H1 (cell line): ENCODE measurements around the gene ATG4D. TPM values are rescaled to one million over a fixed set of nuclear protein-coding genes. Genes with fewer than 3 reads are reported as not detected.
A peak's percentile ranks its signal among the peaks of the same experiment; 100 is the strongest.

Experiments used
- CTCF ChIA-PET: fragments of 300-600 bp; sonication (Branson Sonifier 250); formaldehyde crosslinking; loops from one replicate; lab custom pipeline; 2021; ENCODE audit not compliant: partially characterized antibody; lab: Charles Lee
- POLR2A ChIA-PET: fragments of 300-600 bp; sonication (Branson Sonifier 250); formaldehyde crosslinking; loops from one replicate; lab custom pipeline; 2021; ENCODE audit warnings: inconsistent platforms; ENCODE audit not compliant: partially characterized antibody; lab: Charles Lee
- DNase-seq, 2 experiments: peaks; one replicate each; pipeline versions ENCODE4 v3.0.0 to v3.0.0-alpha.2; 2010 to 2022; ENCODE audit warnings: low spot score in 2 of 2, low read depth in 1 of 2, mixed read lengths in 1 of 2
- FAIRE-seq: peaks from 2 replicates; lab custom pipeline; 2011; peaks lifted over from hg19 to GRCh38; lab: Jason Lieb, UNC
- H2AFZ ChIP-seq: 2 replicates; pipeline ENCODE4 v1.8.1; 2012; ENCODE audit warnings: low read length, inconsistent platforms
- H2AK5ac ChIP-seq: 2 replicates; pipeline ENCODE4 v1.6.1; 2013; ENCODE audit warnings: low read depth, low read length
- H2BK120ac ChIP-seq: replicated peaks from 2 replicates; pipeline ENCODE3; 2013; ENCODE audit warnings: low read depth, low read length, inconsistent platforms
- H2BK12ac ChIP-seq: 2 replicates; pipeline ENCODE4 v1.6.1; 2013; ENCODE audit warnings: low read depth, low read length
- H2BK15ac ChIP-seq: 2 replicates; pipeline ENCODE4 v1.6.1; 2013; ENCODE audit warnings: low read length
- H2BK20ac ChIP-seq: 2 replicates; pipeline ENCODE4 v1.6.1; 2013; ENCODE audit warnings: low read length
- H2BK5ac ChIP-seq: 2 replicates; pipeline ENCODE4 v1.6.1; 2013; ENCODE audit warnings: low read depth, low read length
- H3K14ac ChIP-seq: 2 replicates; pipeline ENCODE4 v1.6.1; 2013; ENCODE audit warnings: inconsistent platforms; ENCODE audit not compliant: insufficient read length
- H3K18ac ChIP-seq: 2 replicates; pipeline ENCODE4 v1.6.1; 2013; ENCODE audit warnings: low read length; ENCODE audit errors: extremely low read depth
- H3K23ac ChIP-seq: 2 replicates; pipeline ENCODE4 v1.6.1; 2013; ENCODE audit warnings: inconsistent platforms; ENCODE audit not compliant: insufficient read length
- H3K23me2 ChIP-seq: 2 replicates; pipeline ENCODE4 v1.6.1; 2013; ENCODE audit warnings: low read depth, low read length
- H3K27ac ChIP-seq: 2 replicates; pipeline ENCODE4 v1.6.1; 2011; ENCODE audit warnings: low read depth, low read length, inconsistent platforms
- H3K27me3 ChIP-seq, 4 experiments: replicated peaks in 1 of 4; 1 replicate in 1 of 4; 2 replicates in 3 of 4; pipeline versions ENCODE4 v1.6.1 to v1.8.1; 2011 to 2013; ENCODE audit warnings: low read length in 3 of 4, mild to moderate bottlenecking in 3 of 4, inconsistent platforms in 2 of 4, mixed read lengths in 2 of 4, moderate library complexity in 1 of 4; ENCODE audit not compliant: control insufficient read depth in 3 of 4, insufficient read depth in 3 of 4; ENCODE audit errors: extremely low read depth in 1 of 4
- H3K36me3 ChIP-seq, 4 experiments: 2 replicates each; pipeline versions ENCODE4 v1.6.1 to v1.8.1; 2011 to 2013; ENCODE audit warnings: mild to moderate bottlenecking in 4 of 4, low read length in 3 of 4, moderate library complexity in 2 of 4, control low read depth in 1 of 4, inconsistent platforms in 1 of 4; ENCODE audit not compliant: insufficient read depth in 4 of 4, control insufficient read depth in 2 of 4
- H3K4ac ChIP-seq: replicated peaks from 2 replicates; pipeline ENCODE3; 2013; ENCODE audit warnings: low read length, low read depth, mixed read lengths, inconsistent platforms; ENCODE audit not compliant: insufficient read length
- H3K4me1 ChIP-seq, 4 experiments: replicated peaks in 1 of 4; 1 replicate in 1 of 4; 2 replicates in 3 of 4; pipeline versions ENCODE4 v1.6.1 to v1.8.1; 2011 to 2013; ENCODE audit warnings: low read length in 3 of 4, inconsistent platforms in 2 of 4, mixed read lengths in 1 of 4; ENCODE audit not compliant: insufficient read depth in 4 of 4, control insufficient read depth in 3 of 4
- H3K4me2 ChIP-seq, 2 experiments: 2 replicates each; pipeline versions ENCODE4 v1.6.1 to v1.8.1; 2011 to 2013; ENCODE audit warnings: low read depth in 2 of 2, low read length in 2 of 2, control low read depth in 1 of 2, inconsistent platforms in 1 of 2, mild to moderate bottlenecking in 1 of 2; ENCODE audit not compliant: insufficient read depth in 1 of 2
- H3K4me3 ChIP-seq, 4 experiments: fragments of 200-600, 300-600 bp in 1 of 4; sonication (generic), shearing (Covaris generic), sonication (Bioruptor Twin) in 1 of 4; 2 replicates each; pipeline versions ENCODE4 v1.5.1 to v1.8.1; 2011 to 2016; ENCODE audit warnings: low read length in 4 of 4, low read depth in 3 of 4, control low read depth in 2 of 4, inconsistent platforms in 2 of 4, mild to moderate bottlenecking in 2 of 4, mixed read lengths in 1 of 4, moderate library complexity in 1 of 4; ENCODE audit not compliant: insufficient read depth in 2 of 4; ENCODE audit errors: extremely low read depth in 1 of 4
- H3K56ac ChIP-seq: replicated peaks from 2 replicates; pipeline ENCODE3; 2013; ENCODE audit warnings: low read depth, mild to moderate bottlenecking, mixed read lengths, low read length, inconsistent platforms; ENCODE audit not compliant: insufficient read length
- H3K79me1 ChIP-seq: 2 replicates; pipeline ENCODE4 v1.6.1; 2013; ENCODE audit warnings: low read depth, low read length, control low read depth
- H3K79me2 ChIP-seq, 2 experiments: 2 replicates each; pipeline versions ENCODE4 v1.6.1 to v1.8.1; 2012 to 2013; ENCODE audit warnings: low read length in 2 of 2, mild to moderate bottlenecking in 2 of 2, inconsistent platforms in 1 of 2; ENCODE audit not compliant: insufficient read depth in 2 of 2, control insufficient read depth in 1 of 2
- H3K9ac ChIP-seq, 4 experiments: replicated peaks in 1 of 4; 1 replicate in 1 of 4; 2 replicates in 3 of 4; pipeline versions ENCODE4 v1.6.1 to v1.8.1; 2011 to 2013; ENCODE audit warnings: low read depth in 3 of 4, low read length in 3 of 4, control low read depth in 2 of 4, mild to moderate bottlenecking in 2 of 4, moderate library complexity in 2 of 4, inconsistent platforms in 1 of 4; ENCODE audit errors: extremely low read depth in 1 of 4
- H3K9me3 ChIP-seq, 2 experiments: 2 replicates each; pipeline versions ENCODE4 v1.6.1 to v1.8.1; 2012 to 2013; ENCODE audit warnings: mild to moderate bottlenecking in 2 of 2, moderate library complexity in 2 of 2, control low read depth in 1 of 2, inconsistent platforms in 1 of 2, low read depth in 1 of 2, low read length in 1 of 2, mixed read lengths in 1 of 2; ENCODE audit not compliant: insufficient read depth in 2 of 2
- H4K20me1 ChIP-seq, 2 experiments: replicated peaks in 1 of 2; 2 replicates each; pipeline versions ENCODE3 to v1.8.1; 2011 to 2013; ENCODE audit warnings: inconsistent platforms in 2 of 2, low read length in 2 of 2, mild to moderate bottlenecking in 1 of 2; ENCODE audit not compliant: insufficient read depth in 2 of 2, control insufficient read depth in 1 of 2
- H4K5ac ChIP-seq: 2 replicates; pipeline ENCODE4 v1.6.1; 2013; ENCODE audit warnings: low read length, low read depth, mixed read lengths, inconsistent platforms; ENCODE audit not compliant: insufficient read length
- H4K8ac ChIP-seq: 2 replicates; pipeline ENCODE4 v1.8.0; 2013; ENCODE audit warnings: mild to moderate bottlenecking, moderate library complexity, low read length, inconsistent platforms; ENCODE audit not compliant: insufficient read depth; ENCODE audit errors: extremely low read depth
- H4K91ac ChIP-seq: replicated peaks from 2 replicates; pipeline ENCODE3; 2013; ENCODE audit warnings: low read length, mixed read lengths, inconsistent platforms; ENCODE audit not compliant: insufficient read length
- CEBPB ChIP-seq: IDR thresholded peaks from 2 replicates; pipeline ENCODE4 v1.6.1; 2012; ENCODE audit warnings: low read depth, low read length
- CHD1 ChIP-seq: IDR thresholded peaks from 2 replicates; pipeline ENCODE4 v1.6.1; 2012; ENCODE audit warnings: low read depth, low read length, improper control_type of control experiment
- CREB1 ChIP-seq: IDR thresholded peaks from 2 replicates; pipeline ENCODE4 v1.6.1; 2012; ENCODE audit warnings: inconsistent platforms
- RAD21 ChIP-seq, 2 experiments: IDR thresholded peaks in 1 of 2; conservative IDR thresholded peaks in 1 of 2; 2 replicates each; pipeline ENCODE4 v1.6.1; 2011; ENCODE audit warnings: low read depth in 2 of 2, low read length in 2 of 2, improper control_type of control experiment in 1 of 2, inconsistent platforms in 1 of 2, mild to moderate bottlenecking in 1 of 2, moderate library complexity in 1 of 2
- RBBP5 ChIP-seq: IDR thresholded peaks from 2 replicates; pipeline ENCODE4 v1.7.1; 2012; ENCODE audit warnings: low read depth, mild to moderate bottlenecking, inconsistent platforms, low read length, moderate library complexity, borderline replicate concordance
- RNF2 ChIP-seq: fragments of 200-900, 300-1000 bp; sonication (generic); IDR thresholded peaks from 2 replicates; pipeline ENCODE4 v1.7.1; 2016; ENCODE audit warnings: borderline replicate concordance, low read depth, mild to moderate bottlenecking, antibody characterized with exemption, low read length; ENCODE audit not compliant: poor library complexity, severe bottlenecking; ENCODE audit errors: missing control alignments
- RXRA ChIP-seq: IDR thresholded peaks from 2 replicates; pipeline ENCODE4 v1.6.1; 2011; ENCODE audit warnings: low read depth, mild to moderate bottlenecking, low read length, moderate library complexity; ENCODE audit not compliant: insufficient read depth
- SAP30 ChIP-seq: fragments of 300-600 bp; sonication (generic); IDR thresholded peaks from 2 replicates; pipeline ENCODE4 v1.7.1; 2012; ENCODE audit warnings: low read length, moderate library complexity, mild to moderate bottlenecking, inconsistent platforms; ENCODE audit not compliant: insufficient read depth, insufficient replicate concordance
- TBP ChIP-seq: IDR thresholded peaks from 2 replicates; pipeline ENCODE4 v1.6.1; 2011; ENCODE audit warnings: low read depth, low read length, improper control_type of control experiment
- TCF12 ChIP-seq: IDR thresholded peaks from 2 replicates; pipeline ENCODE4 v1.6.1; 2011; ENCODE audit warnings: low read depth, mild to moderate bottlenecking, low read length
- WGBS, 2 experiments: shearing (Covaris generic) in 1 of 2; methylation state at CpG; one replicate each; pipeline versions ENCODE4 v1.1.6 to v1.1.7; 2013 to 2015; ENCODE audit warnings: low lambda C conversion rate in 2 of 2, mixed read lengths in 2 of 2, inconsistent platforms in 1 of 2, low coverage in 1 of 2, missing lambda C conversion rate in 1 of 2; ENCODE audit not compliant: insufficient replicate concordance in 2 of 2, insufficient coverage in 1 of 2, insufficient read length in 1 of 2; ENCODE audit errors: extremely low coverage in 1 of 2, missing lambda C conversion rate in 1 of 2; 5-methylcytosine and 5-hydroxymethylcytosine counted together
- polyA plus RNA-seq, 7 experiments: library from polyadenylated mRNA; depleted of rRNA in 3 of 7; stranded (reverse) in 5 of 7; unstranded in 2 of 7; fragments of >200 nt in 5 of 7; fragments of 200-250 nt in 2 of 7; gene quantifications; 1 replicate in 5 of 7; 2 replicates in 1 of 7; 4 replicates in 1 of 7; pipeline versions ENCODE4 v1.2.1 to v1.2.3, GENCODE V29; 2011 to 2013; ENCODE audit warnings: missing spikeins in 2 of 7, mixed read lengths in 2 of 7
- total RNA-seq: library from RNA; stranded (reverse); fragmentation: NEBNext Ultra II Directional; extraction: Animal tissue kit (Norgen Biotek cat#: 25700); gene quantifications from 2 replicates; pipeline ENCODE4 v1.2.1, GENCODE V29; 2021

The ATG4D gene
- total and polyA plus RNA-seq, 2 of the 8 experiments (the other 6 are each of a cell fraction or from before 2014, with no cell fraction given) = 39.6 to 43.7 TPM

- H2BK120ac ChIP-seq = peak overlapping the region; percentile 64
- H2AK5ac ChIP-seq = no peak overlapping the region
- FAIRE-seq (no peak), DNase-seq (peak in 1 of 2 experiments; percentile 98)
- H3K18ac ChIP-seq = peak overlapping the region; percentile 71
- H3K23ac ChIP-seq = no peak overlapping the region
- no peaks in the 10 kb centered on the region for H3K9me3 ChIP-seq
- peak overlapping the region; percentile 71; the same call in 1 of the 2 replicates for H2BK5ac ChIP-seq
- no peak overlapping the region; the same call in 1 of the 2 replicates for H4K8ac ChIP-seq
- peaks cover 0 to 15% (median 8%) of the 10 kb centered on the region in 4 experiments; a peak in 6 of 7 replicates for H3K4me1 ChIP-seq
- peaks cover 24 to 30% (median 29%) of the 10 kb centered on the region in 4 experiments; a peak in 6 of 7 replicates for H3K27me3 ChIP-seq
- H4K20me1 ChIP-seq = peaks cover 1 to 4% of the 10 kb centered on the region in 2 experiments
- peak overlapping the region; percentile 31; the same call in 1 of the 2 replicates for H2AFZ ChIP-seq
- CTCF ChIA-PET = interaction anchor here (0.6 to 6.5 kb wide), 24 partner anchors 8 to 269 kb away, joined by 3 to 55 read pairs (median 6); partner anchors contain the start of gene S1PR5
- no peak overlapping the region for H3K14ac ChIP-seq
- H2BK12ac ChIP-seq = no peak overlapping the region
- no peaks in the 10 kb centered on the region for H3K36me3 ChIP-seq
- H3K79me1 ChIP-seq = no peaks in the 10 kb centered on the region
- H3K79me2 ChIP-seq = no peaks in the 10 kb centered on the region
- 15% methylated on average over 15 of the region's 15 CpGs; no CpG with 5 or more reads in 1 of the 2 experiments for WGBS, 2 experiments
- no peak overlapping the region for H3K56ac ChIP-seq
- H2BK20ac ChIP-seq = no peak overlapping the region; the same call in 1 of the 2 replicates
- H2BK15ac ChIP-seq = no peak overlapping the region
- POLR2A ChIA-PET = interaction anchor here (0.6 to 1.7 kb wide), 3 partner anchors 10 to 33 kb away, joined by 3 to 6 read pairs (median 3); no protein-coding TSS in a partner anchor
- H3K4me3 ChIP-seq = no peak overlapping the region; a peak in 1 of 8 replicates
- no peak overlapping the region for H3K27ac ChIP-seq
- peaks cover 10% of the 10 kb centered on the region for H3K23me2 ChIP-seq
- H4K91ac ChIP-seq = no peak overlapping the region
- H3K4ac ChIP-seq = no peak overlapping the region
- no peak overlapping the region for H3K9ac ChIP-seq
- H4K5ac ChIP-seq = no peak overlapping the region
- peak overlapping the region in 1 of 2 experiments; percentile 45; a peak in 3 of 4 replicates for H3K4me2 ChIP-seq
- no peak for TF ChIP-seq CEBPB
- TF ChIP-seq CREB1 = no peak
- TF ChIP-seq RNF2 = no peak
- TF ChIP-seq TCF12 = no peak
- TF ChIP-seq TBP = no peak
- TF ChIP-seq SAP30 = no peak
- no peak for TF ChIP-seq RBBP5
- peak; percentile 82; the same call in 1 of the 2 replicates for TF ChIP-seq RXRA
- TF ChIP-seq RAD21 (IDR thresholded peaks at IDR 0.05 in 1 of 2, conservative IDR thresholded peaks at IDR 0.05 in 1 of 2; ENCODE audit: low read depth in 2 of 2, low read length in 2 of 2) = peak; percentile 27 to 55; a peak in 3 of 4 replicates
- no peak for TF ChIP-seq CHD1
These were observed 33.4 kb upstream of the ATG4D start for GRCh38 chr19:10510301-10510802.
